Measurements from ENCODE around the gene SHOX.
"Not testable (repeated sequence)": the region's sequence is repeated elsewhere in the genome, so short reads cannot be mapped to it uniquely, and the experiment has no call there.

SHOX gene

DNA sequence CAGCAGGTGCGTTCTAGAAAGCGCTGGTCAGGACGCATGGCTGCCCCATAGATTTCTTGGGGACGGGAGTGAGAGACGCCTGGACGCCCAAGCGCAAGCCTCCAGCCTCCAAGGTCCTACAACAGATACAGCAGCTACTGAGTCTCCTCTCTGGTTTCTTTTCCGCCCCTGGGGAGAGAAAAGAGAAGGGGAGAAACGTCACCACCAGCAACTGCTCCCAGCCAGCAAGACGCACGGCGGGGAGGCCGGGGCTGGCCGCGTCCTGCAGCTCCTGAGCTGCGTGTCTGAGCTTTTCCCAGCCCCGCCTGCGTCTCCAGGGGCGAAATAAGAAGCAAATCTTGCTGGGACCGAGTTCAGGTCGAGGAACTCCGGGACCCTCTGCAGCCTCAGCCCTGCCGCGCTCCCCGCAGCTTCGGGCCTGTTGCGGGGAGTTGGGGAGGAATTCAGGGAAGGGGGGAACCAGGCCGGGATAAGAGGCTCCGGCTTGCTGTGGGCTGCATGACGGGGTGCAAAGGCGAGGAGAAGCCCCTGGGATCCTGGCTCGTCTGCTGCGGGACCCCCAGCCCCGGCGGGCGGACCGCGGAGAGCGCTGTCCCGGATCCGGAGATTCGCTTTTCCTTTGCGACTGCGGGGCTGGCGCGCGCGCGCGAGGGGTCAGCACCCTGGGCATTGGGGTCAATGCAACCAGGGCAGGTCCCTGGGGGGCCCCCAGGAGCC, 6.8 kb upstream of the SHOX start:
- TF ChIP-seq, protein P1, sequence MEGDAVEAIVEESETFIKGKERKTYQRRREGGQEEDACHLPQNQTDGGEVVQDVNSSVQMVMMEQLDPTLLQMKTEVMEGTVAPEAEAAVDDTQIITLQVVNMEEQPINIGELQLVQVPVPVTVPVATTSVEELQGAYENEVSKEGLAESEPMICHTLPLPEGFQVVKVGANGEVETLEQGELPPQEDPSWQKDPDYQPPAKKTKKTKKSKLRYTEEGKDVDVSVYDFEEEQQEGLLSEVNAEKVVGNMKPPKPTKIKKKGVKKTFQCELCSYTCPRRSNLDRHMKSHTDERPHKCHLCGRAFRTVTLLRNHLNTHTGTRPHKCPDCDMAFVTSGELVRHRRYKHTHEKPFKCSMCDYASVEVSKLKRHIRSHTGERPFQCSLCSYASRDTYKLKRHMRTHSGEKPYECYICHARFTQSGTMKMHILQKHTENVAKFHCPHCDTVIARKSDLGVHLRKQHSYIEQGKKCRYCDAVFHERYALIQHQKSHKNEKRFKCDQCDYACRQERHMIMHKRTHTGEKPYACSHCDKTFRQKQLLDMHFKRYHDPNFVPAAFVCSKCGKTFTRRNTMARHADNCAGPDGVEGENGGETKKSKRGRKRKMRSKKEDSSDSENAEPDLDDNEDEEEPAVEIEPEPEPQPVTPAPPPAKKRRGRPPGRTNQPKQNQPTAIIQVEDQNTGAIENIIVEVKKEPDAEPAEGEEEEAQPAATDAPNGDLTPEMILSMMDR (IDR thresholded peaks at IDR 0.05; ENCODE audit: low read depth, low read length), result no peak
- no peak overlapping the region for H3K4me3 ChIP-seq (replicated peaks in 1 of 2; ENCODE audit: low read depth in 2 of 2, low read length in 2 of 2)
- DNase-seq (ENCODE audit: low read depth in 2 of 2), result peak in 1 of 2 donors; percentile 44

DNA sequence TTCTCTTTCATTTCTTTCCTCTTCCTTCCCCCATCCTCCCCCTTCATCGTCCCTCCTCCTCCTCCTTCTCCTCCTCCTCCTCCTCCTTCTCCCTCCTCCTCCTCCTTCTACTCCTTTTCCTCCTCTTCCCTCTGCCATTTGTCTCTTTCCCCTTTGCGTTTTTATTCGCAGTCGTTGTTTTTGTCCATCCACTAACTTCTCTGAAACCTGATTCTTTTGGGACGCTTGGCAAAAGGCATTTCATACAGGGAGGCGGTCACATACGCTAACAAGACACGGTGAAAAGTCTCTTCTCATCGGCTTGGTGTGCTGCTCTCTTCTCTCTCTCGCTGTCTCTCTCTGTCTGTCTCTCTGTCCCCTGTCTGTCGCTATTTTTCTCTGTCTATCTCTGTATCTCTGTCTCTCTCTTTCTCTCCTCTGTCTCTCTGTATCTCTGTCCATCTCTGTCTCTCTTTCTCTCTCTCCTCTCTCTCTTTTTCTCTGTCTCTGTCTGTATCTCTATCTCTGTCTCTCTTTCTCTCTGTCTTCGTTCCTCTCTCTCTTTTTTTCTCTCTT, 5.4 kb upstream of the SHOX start:
- no peak overlapping the region for H3K4me3 ChIP-seq (replicated peaks in 1 of 2; ENCODE audit: low read depth in 2 of 2, low read length in 2 of 2)
- TF ChIP-seq, protein P1 (IDR thresholded peaks at IDR 0.05; ENCODE audit: low read depth, low read length), result no peak
- no peak for DNase-seq (ENCODE audit: low read depth in 2 of 2)

DNA sequence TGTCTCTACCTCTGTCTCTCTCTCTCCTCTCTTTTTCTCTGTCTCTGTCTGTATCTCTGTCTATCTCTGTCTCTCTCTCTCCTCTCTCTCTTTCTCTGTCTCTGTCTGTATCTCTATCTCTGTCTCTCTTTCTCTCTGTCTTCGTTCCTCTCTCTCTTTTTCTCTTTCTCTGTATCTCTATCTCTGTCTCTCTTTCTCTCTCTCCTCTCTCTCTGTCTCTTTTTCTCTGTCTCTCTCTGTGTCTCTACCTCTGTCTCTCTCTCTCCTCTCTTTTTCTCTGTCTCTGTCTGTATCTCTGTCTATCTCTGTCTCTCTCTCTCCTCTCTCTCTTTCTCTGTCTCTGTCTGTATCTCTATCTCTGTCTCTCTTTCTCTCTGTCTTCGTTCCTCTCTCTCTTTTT, 4.5 kb upstream of the SHOX start:
- H3K4me3 ChIP-seq (replicated peaks in 1 of 2; ENCODE audit: low read depth in 2 of 2, low read length in 2 of 2); DNase-seq (ENCODE audit: low read depth in 2 of 2): not testable (repeated sequence)

DNA sequence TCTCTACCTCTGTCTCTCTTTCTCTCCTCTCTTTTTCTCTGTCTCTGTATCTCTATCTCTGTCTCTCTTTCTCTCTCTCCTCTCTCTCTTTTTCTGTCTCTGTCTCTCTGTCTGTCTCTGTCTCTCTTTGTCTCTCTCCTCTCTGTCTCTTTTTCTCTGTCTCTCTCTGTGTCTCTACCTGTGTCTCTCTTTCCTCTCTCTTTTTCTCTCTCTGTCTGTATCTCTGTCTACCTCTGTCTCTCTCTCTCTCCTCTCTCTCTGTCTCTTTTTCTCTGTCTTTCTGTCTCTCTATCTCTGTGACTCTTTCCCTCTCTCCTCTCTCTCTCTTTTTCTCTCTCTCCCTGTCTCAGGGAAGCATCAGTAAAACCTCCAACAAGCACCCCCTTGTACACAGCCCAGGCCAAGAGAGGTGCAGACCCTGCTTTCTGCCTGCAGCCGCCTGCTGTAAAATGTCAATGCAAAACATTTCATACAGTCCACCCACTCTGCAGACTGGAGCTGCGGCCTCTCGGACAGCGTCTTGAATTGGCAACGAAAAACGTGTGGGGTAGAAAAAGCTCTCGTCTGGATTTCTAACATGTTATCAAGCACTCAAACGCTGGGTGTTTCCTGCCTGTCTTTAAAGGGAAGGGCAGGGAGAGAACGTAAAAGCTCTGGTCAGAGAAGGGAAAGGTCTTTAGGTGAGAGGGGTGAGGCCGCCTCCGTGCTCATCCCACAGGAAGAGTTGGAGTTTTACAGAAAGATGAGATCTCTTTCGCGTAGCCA, 3.7 kb upstream of the SHOX start:
- peak in 1 of 2 donors; percentile 8 for DNase-seq (ENCODE audit: low read depth in 2 of 2)
- TF ChIP-seq, protein P1 (IDR thresholded peaks at IDR 0.05; ENCODE audit: low read depth, low read length), result no peak
- no peak overlapping the region for H3K4me3 ChIP-seq (replicated peaks in 1 of 2; ENCODE audit: low read depth in 2 of 2, low read length in 2 of 2)

DNA sequence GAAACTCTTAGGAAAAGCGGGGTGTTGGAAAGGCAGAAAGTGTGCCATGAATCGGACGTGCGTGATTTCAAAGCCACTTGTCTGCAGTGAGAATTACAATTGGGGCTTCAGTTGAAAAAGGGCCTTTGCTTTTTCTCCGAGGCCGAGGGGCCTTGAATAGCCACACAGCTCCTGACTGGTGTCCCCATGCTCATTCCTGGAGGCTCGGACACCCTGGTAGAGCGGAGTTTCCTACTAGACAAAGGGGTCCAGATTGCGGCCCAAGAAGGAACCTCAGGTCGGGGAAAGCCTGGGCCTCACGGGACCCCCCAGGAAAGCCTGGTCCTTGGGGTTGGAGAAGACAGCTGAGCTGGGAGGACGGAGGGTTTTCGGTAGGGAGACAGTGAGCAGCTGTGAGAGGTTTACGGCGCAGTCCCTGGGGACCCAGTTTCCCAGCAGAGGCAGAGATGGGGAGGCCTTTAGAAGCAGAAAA, 3.0 kb upstream of the SHOX start:
- TF ChIP-seq, protein P1 (IDR thresholded peaks at IDR 0.05; ENCODE audit: low read depth, low read length), result no peak
- DNase-seq (ENCODE audit: low read depth in 2 of 2), result no peak
- H3K4me3 ChIP-seq (replicated peaks in 1 of 2; ENCODE audit: low read depth in 2 of 2, low read length in 2 of 2), result no peak overlapping the region

DNA sequence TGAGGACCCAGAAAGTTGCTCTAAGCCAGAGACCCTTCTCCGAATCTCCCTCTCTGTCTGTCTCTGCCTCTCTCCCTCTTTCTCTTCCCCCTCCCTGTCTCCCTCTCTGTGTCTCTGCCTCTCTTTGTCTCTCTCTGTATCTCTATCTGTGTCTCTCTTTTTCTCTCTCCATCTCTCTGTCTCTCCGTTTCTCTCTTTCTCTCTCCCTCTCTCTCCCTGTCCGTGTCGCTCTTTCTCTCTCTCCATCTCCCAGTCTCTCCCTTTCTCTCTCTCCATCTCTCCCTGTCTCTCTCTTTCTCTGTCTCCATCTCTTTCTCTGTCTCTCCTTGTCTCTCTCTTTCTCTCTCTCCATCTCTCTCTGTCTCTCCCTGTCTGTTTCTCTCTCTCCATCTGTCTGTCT, 2.6 kb upstream of the SHOX start:
- TF ChIP-seq, protein P1 (IDR thresholded peaks at IDR 0.05; ENCODE audit: low read depth, low read length), result no peak
- no peak overlapping the region for H3K4me3 ChIP-seq (replicated peaks in 1 of 2; ENCODE audit: low read depth in 2 of 2, low read length in 2 of 2)
- no peak for DNase-seq (ENCODE audit: low read depth in 2 of 2)

Measured in cardiac fibroblast (primary cell).